SU-DHL-6 (cell line): ENCODE measurements around the gene PRDM15.

Experiments
- EZH2phosphoT487 ChIP-seq: fragments of 200-600 bp; sonication (generic), shearing (Covaris generic); conservative IDR thresholded peaks from 2 replicates; pipeline ENCODE4 v1.6.1; 2018; ENCODE audit warnings: mild to moderate bottlenecking, antibody characterized with exemption, low read length, moderate library complexity, mixed read lengths
- TF ChIP-seq, protein P1 (sequence below): fragments of 200-600 bp; sonication (generic); IDR thresholded peaks from one replicate; pipeline ENCODE4 v1.5.1; 2017; ENCODE audit warnings: antibody characterized with exemption, mild to moderate bottlenecking, low read length, moderate library complexity; ENCODE audit not compliant: insufficient read depth, poor library complexity, severe bottlenecking

GRCh38 chr21:41762753-41763152 lies 116.4 kb downstream of the PRDM15 start:
- TF ChIP-seq, protein P1, sequence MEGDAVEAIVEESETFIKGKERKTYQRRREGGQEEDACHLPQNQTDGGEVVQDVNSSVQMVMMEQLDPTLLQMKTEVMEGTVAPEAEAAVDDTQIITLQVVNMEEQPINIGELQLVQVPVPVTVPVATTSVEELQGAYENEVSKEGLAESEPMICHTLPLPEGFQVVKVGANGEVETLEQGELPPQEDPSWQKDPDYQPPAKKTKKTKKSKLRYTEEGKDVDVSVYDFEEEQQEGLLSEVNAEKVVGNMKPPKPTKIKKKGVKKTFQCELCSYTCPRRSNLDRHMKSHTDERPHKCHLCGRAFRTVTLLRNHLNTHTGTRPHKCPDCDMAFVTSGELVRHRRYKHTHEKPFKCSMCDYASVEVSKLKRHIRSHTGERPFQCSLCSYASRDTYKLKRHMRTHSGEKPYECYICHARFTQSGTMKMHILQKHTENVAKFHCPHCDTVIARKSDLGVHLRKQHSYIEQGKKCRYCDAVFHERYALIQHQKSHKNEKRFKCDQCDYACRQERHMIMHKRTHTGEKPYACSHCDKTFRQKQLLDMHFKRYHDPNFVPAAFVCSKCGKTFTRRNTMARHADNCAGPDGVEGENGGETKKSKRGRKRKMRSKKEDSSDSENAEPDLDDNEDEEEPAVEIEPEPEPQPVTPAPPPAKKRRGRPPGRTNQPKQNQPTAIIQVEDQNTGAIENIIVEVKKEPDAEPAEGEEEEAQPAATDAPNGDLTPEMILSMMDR = no peak
- TF ChIP-seq EZH2phosphoT487 = no peak
